ENCODE measurements around the gene PRKACA. TPM values are rescaled to one million over a fixed set of nuclear protein-coding genes. Genes with fewer than 3 reads are reported as not detected.
A peak's percentile ranks its signal among the peaks of the same experiment; 100 is the strongest.

Gene PRKACA
- total and polyA plus RNA-seq, 4 donors: 43.7 to 103 (median 67.9) TPM

DNA sequence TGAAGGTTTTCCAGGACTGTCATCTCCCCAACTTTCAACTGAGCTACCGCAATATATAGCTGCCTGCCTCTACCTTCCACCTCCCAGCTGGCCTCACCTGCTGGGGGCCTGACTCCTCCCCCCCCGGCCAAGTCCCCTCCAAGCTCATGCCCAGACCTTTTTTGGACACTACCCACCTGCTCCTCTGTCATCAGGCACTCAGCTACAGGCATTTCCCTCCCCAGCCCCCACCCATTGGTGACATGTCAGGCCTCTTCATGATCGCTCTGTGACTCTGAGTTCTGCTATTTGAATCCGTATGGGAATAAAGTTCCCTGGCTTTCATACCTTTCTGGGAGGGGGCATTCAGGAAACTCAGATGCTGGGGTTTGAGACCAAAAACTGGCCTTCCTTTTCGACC lies 1.8 kb downstream of the PRKACA start:
- Histone ChIP-seq H3K36me3 (ENCODE audit: control insufficient read depth in 4 of 4, insufficient read depth in 4 of 4, low read length in 4 of 4) (peaks cover 0 to 2% (median 0%) of the 10 kb centered on the region in 4 donors), H3K4me1 (ENCODE audit: control insufficient read depth in 5 of 5, insufficient read depth in 5 of 5, low read length in 5 of 5) (peaks cover 19 to 49% (median 25%) of the 10 kb centered on the region in 5 donors), H3K27ac (ENCODE audit: low read depth in 1 of 2, low read length in 1 of 2) (peak overlapping the region; percentile 75 to 92), H3K9me3 (ENCODE audit: control insufficient read depth in 4 of 4, insufficient read depth in 3 of 4, low read length in 3 of 4) (no peaks in the 10 kb centered on the region), H3K27me3 (ENCODE audit: control insufficient read depth in 3 of 3, insufficient read depth in 3 of 3, low read length in 2 of 3) (no peaks in the 10 kb centered on the region), H3K9ac (ENCODE audit: insufficient read depth in 1 of 2, low read length in 2 of 2) (peak overlapping the region in 1 of 2 donors; percentile 81), H3K4me3 (no peak overlapping the region)
- DNase-seq (no peak), ATAC-seq (ENCODE audit: insufficient read depth, low FRiP score) (no peak)
- WGBS, 2 donors: 82 to 89% methylated on average over 5 of the region's 5 CpGs
- TF ChIP-seq, protein P1, sequence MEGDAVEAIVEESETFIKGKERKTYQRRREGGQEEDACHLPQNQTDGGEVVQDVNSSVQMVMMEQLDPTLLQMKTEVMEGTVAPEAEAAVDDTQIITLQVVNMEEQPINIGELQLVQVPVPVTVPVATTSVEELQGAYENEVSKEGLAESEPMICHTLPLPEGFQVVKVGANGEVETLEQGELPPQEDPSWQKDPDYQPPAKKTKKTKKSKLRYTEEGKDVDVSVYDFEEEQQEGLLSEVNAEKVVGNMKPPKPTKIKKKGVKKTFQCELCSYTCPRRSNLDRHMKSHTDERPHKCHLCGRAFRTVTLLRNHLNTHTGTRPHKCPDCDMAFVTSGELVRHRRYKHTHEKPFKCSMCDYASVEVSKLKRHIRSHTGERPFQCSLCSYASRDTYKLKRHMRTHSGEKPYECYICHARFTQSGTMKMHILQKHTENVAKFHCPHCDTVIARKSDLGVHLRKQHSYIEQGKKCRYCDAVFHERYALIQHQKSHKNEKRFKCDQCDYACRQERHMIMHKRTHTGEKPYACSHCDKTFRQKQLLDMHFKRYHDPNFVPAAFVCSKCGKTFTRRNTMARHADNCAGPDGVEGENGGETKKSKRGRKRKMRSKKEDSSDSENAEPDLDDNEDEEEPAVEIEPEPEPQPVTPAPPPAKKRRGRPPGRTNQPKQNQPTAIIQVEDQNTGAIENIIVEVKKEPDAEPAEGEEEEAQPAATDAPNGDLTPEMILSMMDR (IDR thresholded peaks at IDR 0.05; ENCODE audit: control extremely low read depth, extremely low read depth): no peak

DNA sequence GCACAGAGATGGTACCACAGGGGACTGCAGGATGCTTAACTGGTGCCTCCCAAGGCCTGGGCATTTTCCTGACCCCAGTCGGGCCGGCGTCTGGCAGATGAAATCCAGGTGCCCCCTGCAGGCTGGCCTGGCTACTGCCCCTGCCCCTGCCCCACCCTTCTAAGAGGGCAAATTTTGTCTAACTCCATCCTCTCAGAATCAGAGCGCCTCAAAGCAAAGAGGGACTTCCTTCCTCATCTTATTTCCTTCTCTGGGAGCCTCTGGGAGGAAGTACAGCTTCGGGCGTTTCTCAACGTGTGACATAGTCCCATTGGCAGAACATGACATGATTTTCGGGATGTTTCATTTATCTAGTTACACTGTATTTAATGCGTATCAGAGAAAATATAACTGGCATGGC lies 2.7 kb downstream of the PRKACA start:
- Histone ChIP-seq H3K27me3 (ENCODE audit: control insufficient read depth in 3 of 3, insufficient read depth in 3 of 3, low read length in 2 of 3) (no peaks in the 10 kb centered on the region), H3K9ac (ENCODE audit: insufficient read depth in 1 of 2, low read length in 2 of 2) (no peak overlapping the region), H3K4me3 (no peak overlapping the region), H3K36me3 (ENCODE audit: control insufficient read depth in 4 of 4, insufficient read depth in 4 of 4, low read length in 4 of 4) (peaks cover 0 to 2% (median 0%) of the 10 kb centered on the region in 4 donors), H3K4me1 (ENCODE audit: control insufficient read depth in 5 of 5, insufficient read depth in 5 of 5, low read length in 5 of 5) (peaks cover 19 to 49% (median 25%) of the 10 kb centered on the region in 5 donors), H3K9me3 (ENCODE audit: control insufficient read depth in 4 of 4, insufficient read depth in 3 of 4, low read length in 3 of 4) (no peaks in the 10 kb centered on the region), H3K27ac (ENCODE audit: low read depth in 1 of 2, low read length in 1 of 2) (peak overlapping the region; percentile 56 to 74)
- ATAC-seq (ENCODE audit: insufficient read depth, low FRiP score) (no peak), DNase-seq (no peak)
- WGBS, 2 donors: 12 to 29% methylated on average over 9 of the region's 9 CpGs
- TF ChIP-seq, protein P1 (IDR thresholded peaks at IDR 0.05; ENCODE audit: control extremely low read depth, extremely low read depth): no peak

DNA sequence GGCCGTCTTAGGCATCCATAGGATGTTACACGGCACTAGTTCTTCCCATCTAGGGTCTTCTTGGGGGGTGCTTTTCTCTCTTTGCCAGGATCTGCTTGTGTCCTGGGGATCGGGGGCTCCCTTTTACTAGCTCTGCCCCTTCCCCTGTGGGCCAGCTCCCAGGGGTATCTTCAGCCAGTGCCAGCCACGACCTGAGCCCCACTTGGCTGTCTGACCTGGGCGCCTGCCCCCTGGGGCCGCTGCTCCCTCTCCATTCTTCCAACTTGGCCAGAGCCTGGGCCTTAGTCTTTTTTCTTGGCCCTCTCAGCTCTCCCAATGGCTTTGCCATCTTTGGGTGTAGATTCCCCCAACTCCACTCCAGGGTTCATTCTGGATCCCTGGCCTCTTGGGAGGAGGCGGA lies 3.1 kb downstream of the PRKACA start:
- H3K4me1 ChIP-seq (ENCODE audit: control insufficient read depth in 5 of 5, insufficient read depth in 5 of 5, low read length in 5 of 5): peaks cover 19 to 44% (median 25%) of the 10 kb centered on the region in 5 donors
- no peaks in the 10 kb centered on the region for H3K9me3 ChIP-seq (ENCODE audit: control insufficient read depth in 4 of 4, insufficient read depth in 3 of 4, low read length in 3 of 4)
- H3K9ac ChIP-seq (ENCODE audit: insufficient read depth in 1 of 2, low read length in 2 of 2): no peak overlapping the region
- WGBS, 2 donors: 89 to 92% methylated on average over 7 of the region's 7 CpGs
- ATAC-seq (ENCODE audit: insufficient read depth, low FRiP score): no peak
- H3K27me3 ChIP-seq (ENCODE audit: control insufficient read depth in 3 of 3, insufficient read depth in 3 of 3, low read length in 2 of 3): no peaks in the 10 kb centered on the region
- no peak for DNase-seq
- H3K36me3 ChIP-seq (ENCODE audit: control insufficient read depth in 4 of 4, insufficient read depth in 4 of 4, low read length in 4 of 4): peaks cover 0 to 2% (median 0%) of the 10 kb centered on the region in 4 donors
- peak overlapping the region; percentile 56 to 74 for H3K27ac ChIP-seq (ENCODE audit: low read depth in 1 of 2, low read length in 1 of 2)
- no peak overlapping the region for H3K4me3 ChIP-seq
- TF ChIP-seq, protein P1 (IDR thresholded peaks at IDR 0.05; ENCODE audit: control extremely low read depth, extremely low read depth): no peak
